Motor neuron (in vitro differentiated cells): ENCODE results near the gene OSGEP. TPM values are rescaled to one million over a fixed set of nuclear protein-coding genes. Genes with fewer than 3 reads are reported as not detected.

ENCODE experiments used
- ATAC-seq, 8 experiments: fragments of 200-7000 bp; cut with Tn5 transposase; replicated peaks in 6 of 8; 2 replicates each; pipeline ENCODE4 v1.8.0; 2021; ENCODE audit warnings: mild to moderate bottlenecking in 8 of 8, moderate library complexity in 8 of 8
- H3K27ac ChIP-seq, 2 donors: fragments of 250-450 bp; sonication (Bioruptor Pico); 2 replicates each; pipeline ENCODE4 v1.9.0; 2021; ENCODE audit warnings: antibody characterized with exemption in 2 of 2, mild to moderate bottlenecking in 2 of 2, moderate library complexity in 1 of 2
- H3K4me1 ChIP-seq, 2 donors: fragments of 250-450 bp; sonication (Bioruptor Pico); replicated peaks in 1 of 2; 2 replicates each; pipeline ENCODE4 v1.6.1; 2021; ENCODE audit warnings: antibody characterized with exemption in 2 of 2, mild to moderate bottlenecking in 2 of 2, moderate library complexity in 1 of 2
- H3K4me3 ChIP-seq, 5 donors: fragments of 250-450 bp; sonication (Bioruptor Pico); 2 replicates each; pipeline ENCODE4 v1.9.0; 2021; ENCODE audit warnings: antibody characterized with exemption in 5 of 5, mild to moderate bottlenecking in 5 of 5, moderate library complexity in 4 of 5
- WGBS, 10 experiments: fragments of 450-650 bp; shearing (Covaris generic); methylation state at CpG; one replicate each; pipeline ENCODE4 v1.0.0; 2022; 5-methylcytosine and 5-hydroxymethylcytosine counted together
- in situ Hi-C, 9 experiments: fragments of 400-800 bp; cut with MboI; loops; one replicate each; pipeline ENCODE4 v1.15.0; 2021; ENCODE audit warnings: low sequenced_read_pairs in 9 of 9, low pct_unique_long_range_greater_than_20kb in 2 of 9; ENCODE audit not compliant: unreplicated experiment in 9 of 9
- total RNA-seq, 8 experiments: library from RNA; unstranded; fragments of 300-600 nt; gene quantifications; 2 replicates each; pipeline versions ENCODE4 v1.2.3 to v1.2.4, GENCODE V29; 2022

The OSGEP gene
- total RNA-seq, 8 experiments from 2014 or later, result 16.3 to 44.4 (median 29.4) TPM

DNA sequence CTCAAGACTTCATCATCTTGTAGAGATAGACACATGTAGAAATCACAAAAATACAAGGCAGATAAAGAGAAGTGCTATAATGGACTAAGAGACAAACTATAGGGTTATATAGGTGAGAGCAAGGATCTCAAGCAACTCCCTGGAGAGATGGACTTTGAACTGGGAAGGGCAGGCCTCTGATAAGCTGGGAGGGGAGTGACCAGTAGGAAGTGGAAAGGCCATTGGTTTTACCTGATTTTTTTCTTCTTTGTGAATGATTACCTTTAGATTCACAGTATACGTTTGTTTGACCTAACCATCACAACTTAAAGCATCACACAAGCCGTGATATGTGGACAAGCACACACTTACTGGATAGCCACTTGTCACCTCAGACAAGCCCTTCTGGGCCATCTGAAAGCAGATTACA lies 36.1 kb downstream of the OSGEP start:
- ATAC-seq, result no peak
- 28 to 83% (median 61%) methylated on average over 1 to 2 of the region's 2 CpGs; no CpG with 5 or more reads in 2 of the 10 experiments for WGBS, 10 experiments
- Histone ChIP-seq H3K27ac (no peak overlapping the region), H3K4me1 (peaks cover 3 to 4% of the 10 kb centered on the region in 2 donors), H3K4me3 (no peak overlapping the region)
- in situ Hi-C loops, result no loop called here

DNA sequence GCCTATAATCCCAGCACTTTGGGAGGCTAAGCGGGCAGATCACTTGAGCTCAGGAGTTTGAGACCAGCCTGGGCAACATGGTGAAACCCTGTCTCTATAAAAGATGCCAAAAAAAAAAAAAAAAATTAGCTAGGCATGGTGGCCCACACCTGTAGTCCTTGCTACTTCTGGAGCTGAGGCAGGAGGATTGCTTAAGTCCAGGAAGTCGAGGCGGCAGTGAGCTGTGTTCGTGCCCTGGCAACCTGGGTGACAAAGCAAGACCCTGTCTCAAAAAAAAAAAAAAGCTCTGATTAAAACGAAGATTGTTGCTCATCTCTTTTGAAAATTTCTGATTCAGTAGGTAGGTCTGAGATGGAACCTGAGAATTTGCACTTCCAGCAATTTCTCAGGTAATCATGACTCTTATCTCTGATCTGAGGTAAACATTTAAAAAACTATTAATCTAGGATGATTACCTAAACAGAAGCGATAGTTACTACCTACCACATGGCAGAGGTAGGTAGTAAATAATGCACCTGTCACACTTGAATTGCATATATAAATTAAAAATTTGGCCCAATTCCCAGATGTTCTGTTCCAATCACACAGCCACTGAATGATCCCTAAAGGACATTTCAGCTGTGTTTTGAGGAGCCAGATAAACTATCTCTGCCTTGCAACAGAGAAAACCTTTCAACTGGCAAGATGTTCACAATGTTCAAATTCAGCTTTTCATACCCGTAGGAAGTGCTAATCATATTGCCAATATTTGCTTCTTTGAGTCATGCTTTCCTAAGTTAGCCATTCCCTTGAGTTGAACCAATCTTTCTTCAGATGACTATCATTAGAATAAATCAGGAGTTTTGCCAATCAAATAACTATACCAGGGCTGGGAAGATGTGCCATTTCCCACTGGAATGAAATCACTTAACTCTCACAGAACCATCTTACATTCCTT lies 37.1 kb downstream of the OSGEP start:
- peaks cover 3 to 4% of the 10 kb centered on the region in 2 donors for H3K4me1 ChIP-seq
- no peak overlapping the region for H3K27ac ChIP-seq
- H3K4me3 ChIP-seq, result no peak overlapping the region
- in situ Hi-C loops, result no loop called here
- 47 to 92% (median 81%) methylated on average over 4 to 7 of the region's 7 CpGs for WGBS, 10 experiments
- no peak for ATAC-seq

DNA sequence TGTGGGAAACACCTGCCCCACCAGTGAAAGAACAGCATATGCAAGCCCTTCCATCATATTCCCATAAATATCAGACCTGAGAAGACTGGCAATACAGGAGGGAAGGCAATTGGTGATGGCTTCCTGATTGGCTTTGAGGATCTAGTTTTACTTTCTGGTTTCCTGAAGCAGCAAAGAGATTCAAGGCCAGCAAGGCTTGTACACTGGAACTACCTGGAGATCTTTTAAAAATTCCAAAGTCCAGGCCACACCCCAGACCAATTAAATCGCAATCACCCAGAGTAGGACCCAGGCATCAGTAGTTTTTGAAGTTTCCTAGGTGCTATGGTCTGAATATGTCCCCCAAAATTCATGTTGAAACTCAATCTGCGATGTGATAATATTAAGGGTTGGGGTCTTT lies 38.4 kb downstream of the OSGEP start:
- no peak for ATAC-seq
- H3K27ac ChIP-seq, result no peak overlapping the region
- in situ Hi-C loops, result no loop called here
- H3K4me3 ChIP-seq, result no peak overlapping the region
- WGBS, 10 experiments, result 67 to 100% (median 85%) methylated on average over 1 to 2 of the region's 2 CpGs; no CpG with 5 or more reads in 3 of the 10 experiments
- peaks cover 3 to 4% of the 10 kb centered on the region in 2 donors for H3K4me1 ChIP-seq

DNA sequence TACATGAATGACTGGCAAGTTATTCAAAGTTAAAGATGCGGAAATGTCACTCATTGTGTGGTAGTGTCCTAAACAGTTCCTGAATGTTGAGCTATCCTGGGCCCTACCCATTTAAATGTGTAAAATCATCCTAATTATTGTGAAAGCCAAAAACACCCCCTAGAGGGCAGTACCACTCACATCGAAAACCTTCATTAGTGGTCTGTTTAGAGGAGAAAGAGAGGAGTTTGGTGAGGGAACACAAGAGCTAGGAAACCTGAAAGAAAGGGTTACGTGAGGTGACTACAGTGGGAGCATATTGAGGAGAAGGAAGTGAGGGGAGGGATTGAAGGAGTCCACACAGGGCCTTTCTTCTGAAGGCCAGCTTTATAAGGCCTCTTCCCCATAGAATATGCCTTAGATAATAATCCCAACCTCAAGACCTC lies 38.8 kb downstream of the OSGEP start:
- ATAC-seq, result peak in 3 of 8 experiments; percentile 5 to 9 (median 5)
- 0 to 67% (median 25%) methylated on average over 1 to 3 of the region's 3 CpGs for WGBS, 10 experiments
- in situ Hi-C loops, result no loop called here
- Histone ChIP-seq H3K4me3 (no peak overlapping the region), H3K4me1 (peaks cover 3 to 4% of the 10 kb centered on the region in 2 donors), H3K27ac (no peak overlapping the region)

DNA sequence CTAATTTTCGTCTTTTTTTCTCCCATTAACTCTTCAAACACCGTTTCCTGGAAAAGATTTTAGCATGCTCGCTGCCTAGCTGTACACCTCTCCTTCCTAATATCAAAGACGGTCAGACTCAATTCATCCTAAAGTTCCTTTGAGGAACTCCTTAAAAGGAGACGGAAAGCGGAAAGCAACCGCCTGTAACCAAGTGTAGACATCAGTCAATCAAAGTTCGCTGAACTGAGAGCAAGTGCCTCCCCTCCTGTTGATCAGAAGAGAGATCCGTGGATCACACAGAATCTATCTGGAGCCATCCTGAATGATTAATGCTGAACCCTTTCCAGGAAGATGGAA lies 40.9 kb downstream of the OSGEP start:
- in situ Hi-C loops, result no loop called here
- WGBS, 10 experiments, result 0 to 33% (median 2%) methylated on average over 1 to 7 of the region's 9 CpGs
- H3K27ac ChIP-seq, result peak overlapping the region; percentile 62 to 73

DNA sequence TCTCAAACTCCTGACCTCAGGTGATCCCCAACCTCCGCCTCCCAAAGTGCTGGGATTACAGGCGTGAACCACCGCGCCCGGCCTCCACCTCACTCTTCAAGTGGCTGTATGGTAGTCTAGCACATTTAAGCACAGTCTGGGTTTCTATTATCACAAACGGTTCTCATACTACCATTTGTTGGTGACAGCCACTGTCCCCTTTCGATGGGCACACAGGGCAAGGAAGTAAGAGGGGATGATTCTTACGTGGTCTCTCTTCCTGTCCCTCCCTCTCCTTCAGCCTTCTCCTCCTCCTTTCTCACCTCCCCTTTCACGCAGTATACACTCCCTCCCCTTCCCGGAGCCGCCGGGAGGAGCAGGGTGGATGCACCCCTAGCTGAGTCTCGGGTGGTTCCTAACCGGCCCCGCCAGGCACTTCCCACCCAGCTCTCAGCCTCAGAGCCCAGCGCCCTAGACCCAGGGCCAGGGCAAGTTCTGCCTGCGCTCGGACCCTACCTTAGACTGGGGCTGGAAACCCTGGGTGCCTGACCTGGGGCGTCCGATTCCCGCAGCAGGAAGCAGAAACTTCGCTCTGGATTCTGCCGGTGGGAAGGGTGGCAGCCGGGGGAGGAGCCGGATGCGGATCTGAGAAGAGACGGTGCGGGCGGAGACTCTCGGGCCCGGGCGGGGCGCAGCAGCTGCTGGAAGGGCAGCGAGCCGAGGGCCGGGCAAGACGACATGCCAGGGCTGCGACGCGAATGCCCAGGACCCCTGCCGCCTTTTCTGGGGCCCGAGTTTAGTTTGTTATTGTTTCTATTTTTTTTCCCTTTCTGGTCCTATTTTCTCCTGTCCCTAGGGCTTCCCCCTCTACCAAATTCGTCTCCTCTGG lies 41.5 kb downstream of the OSGEP start, which contains the start of gene TEP1:
TSS of gene TEP1 (minus strand) at position 626 of the 868 bp plus-strand sequence. CDS start 5,062 bp downstream, outside the sequence.
- 0 to 7% (median 1%) methylated on average over 3 to 17 of the region's 43 CpGs; no CpG with 5 or more reads in 2 of the 10 experiments for WGBS, 10 experiments
- Histone ChIP-seq H3K27ac (peak within 1 kb of the TSS; percentile 62 to 73), H3K4me1 (peaks cover 3 to 4% of the 10 kb centered on the region in 2 donors), H3K4me3 (peak within 1 kb of the TSS; percentile 68 to 92 (median 84))
- in situ Hi-C loops, result no loop called here
- ATAC-seq, result peak; percentile 82 to 96 (median 94)

More for the DNA sequence above, 40.9 kb downstream of the OSGEP start:
- Histone ChIP-seq H3K4me3 (peak overlapping the region; percentile 68 to 92 (median 84)), H3K4me1 (peaks cover 3 to 4% of the 10 kb centered on the region in 2 donors)
- peak in 1 of 8 experiments; percentile 2 for ATAC-seq

DNA sequence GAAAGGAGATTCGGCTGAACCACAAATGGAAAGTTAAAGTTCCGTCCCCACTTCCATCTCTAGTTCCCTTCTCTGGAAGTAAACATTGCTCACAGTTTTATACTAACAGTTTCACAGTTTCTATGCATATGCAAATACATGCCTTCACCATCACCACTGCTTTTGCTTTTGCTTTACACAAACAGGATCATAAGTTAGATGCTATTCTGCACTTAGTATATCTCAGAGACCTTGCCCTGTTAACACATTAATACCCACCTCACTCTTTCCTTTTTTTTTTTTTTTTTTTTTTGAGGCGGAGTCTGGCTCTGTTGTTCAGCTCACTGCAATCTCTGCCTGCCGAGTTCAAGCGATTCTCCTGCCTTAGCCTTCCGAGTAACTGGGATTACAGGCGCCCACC lies 42.2 kb downstream of the OSGEP start:
- ATAC-seq, result peak; percentile 8 to 20 (median 13)
- Histone ChIP-seq H3K27ac (peak overlapping the region; percentile 62 to 73), H3K4me1 (peaks cover 3 to 4% of the 10 kb centered on the region in 2 donors), H3K4me3 (peak overlapping the region; percentile 68 to 92 (median 84))
- 0 to 29% (median 10%) methylated on average over 3 to 7 of the region's 7 CpGs for WGBS, 10 experiments
- in situ Hi-C loops, result no loop called here

DNA sequence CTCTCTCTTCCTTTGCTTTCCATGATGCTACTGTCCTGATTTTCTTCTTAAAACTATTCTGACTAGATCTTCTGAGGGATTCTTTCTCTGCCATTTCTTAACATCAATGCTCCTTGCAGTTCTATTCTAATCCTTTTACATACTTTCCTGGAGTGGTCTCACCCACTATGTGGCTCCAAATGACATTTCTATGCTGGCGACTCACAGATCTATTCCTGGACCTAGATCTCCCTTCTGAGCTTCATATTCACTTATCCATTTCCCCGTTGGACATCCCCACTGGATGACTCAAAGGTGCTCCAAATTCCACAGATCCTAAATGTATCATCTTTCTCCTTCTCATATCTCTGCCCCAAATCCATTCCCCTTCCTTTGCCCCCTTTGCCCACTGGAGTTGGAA lies 45.4 kb downstream of the OSGEP start:
- Histone ChIP-seq H3K27ac (no peak overlapping the region), H3K4me3 (no peak overlapping the region), H3K4me1 (peaks cover 3 to 4% of the 10 kb centered on the region in 2 donors)
- in situ Hi-C loops, result no loop called here
- no peak for ATAC-seq
- WGBS, 10 experiments, result 0 to 100% (median 75%) methylated on average over 1 to 2 of the region's 2 CpGs; no CpG with 5 or more reads in 1 of the 10 experiments

DNA sequence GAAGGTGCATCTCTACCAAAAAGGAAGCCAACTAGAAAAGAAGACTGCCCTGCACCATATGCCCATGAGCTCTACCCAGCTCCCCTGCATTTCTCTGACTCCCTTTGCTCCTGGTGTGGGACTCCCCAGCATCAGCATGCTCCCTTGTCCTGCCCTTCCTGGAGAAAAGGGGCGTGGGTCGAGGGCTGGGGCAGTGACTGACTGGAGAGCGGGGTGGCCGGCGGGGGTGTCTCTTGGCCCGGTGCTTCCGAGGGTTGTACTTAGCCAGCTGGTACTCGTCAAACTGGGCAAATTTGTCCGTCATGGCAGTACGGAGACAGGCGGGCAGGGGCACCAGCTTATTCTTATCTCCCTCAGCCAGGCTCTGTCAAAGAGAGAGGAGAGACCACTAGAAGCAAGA lies 51.1 kb downstream of the OSGEP start:
- Histone ChIP-seq H3K4me3 (no peak overlapping the region), H3K27ac (no peak overlapping the region), H3K4me1 (no peaks in the 10 kb centered on the region)
- in situ Hi-C loops, result no loop called here
- no peak for ATAC-seq
- 80 to 100% (median 100%) methylated on average over 1 to 6 of the region's 11 CpGs; no CpG with 5 or more reads in 6 of the 10 experiments for WGBS, 10 experiments

DNA sequence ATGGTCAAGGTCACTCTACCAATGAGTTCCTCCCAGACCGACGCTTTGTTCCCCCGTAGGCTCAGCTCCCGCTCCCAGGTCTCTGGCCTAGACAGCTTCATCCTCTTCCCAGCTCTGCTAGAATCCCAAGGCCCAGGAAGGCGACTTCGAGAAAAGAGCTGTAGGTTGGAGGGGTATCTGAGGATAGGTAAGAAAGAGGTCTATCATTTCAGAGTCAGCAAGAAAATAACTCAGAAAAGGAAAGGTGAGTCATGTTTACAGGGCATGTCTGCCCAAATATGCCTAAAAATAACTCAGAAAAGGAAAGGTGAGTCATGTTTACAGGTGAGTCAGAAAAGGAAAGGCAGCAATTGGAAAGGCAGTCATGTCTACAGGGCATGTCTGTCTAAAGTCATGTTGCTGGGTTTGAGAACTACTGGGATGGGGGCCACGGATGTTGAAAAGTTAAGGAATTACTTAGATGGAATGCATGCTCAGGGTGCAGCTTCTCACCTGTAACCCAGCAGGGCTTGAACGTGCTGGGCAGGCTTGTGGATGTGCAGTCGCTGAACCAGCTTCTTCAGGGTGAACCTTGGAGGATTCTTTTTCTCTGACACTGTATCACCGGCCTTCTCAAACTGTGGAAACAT lies 53.5 kb downstream of the OSGEP start:
- no peak overlapping the region for H3K27ac ChIP-seq
- in situ Hi-C loops, result no loop called here
- H3K4me1 ChIP-seq, result no peaks in the 10 kb centered on the region
- ATAC-seq, result no peak
- 64 to 100% (median 94%) methylated on average over 1 to 5 of the region's 10 CpGs for WGBS, 10 experiments
- no peak overlapping the region for H3K4me3 ChIP-seq

DNA sequence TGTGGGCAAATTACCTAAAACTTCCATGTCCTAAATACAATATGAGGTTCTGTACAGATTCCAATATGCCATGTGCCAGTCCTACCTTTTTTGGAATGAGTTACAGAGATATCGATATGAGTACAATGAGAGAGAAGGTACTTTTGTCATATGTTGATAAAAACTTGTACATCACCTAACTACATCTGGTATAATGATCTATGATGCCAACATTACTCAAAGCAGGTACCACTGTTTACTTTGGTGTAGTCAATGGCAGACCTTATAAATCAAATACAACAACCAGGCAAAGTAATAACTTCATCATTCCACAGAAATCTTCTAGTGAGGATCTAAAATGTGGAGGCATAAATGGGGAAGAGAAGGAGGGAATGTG lies 54.0 kb downstream of the OSGEP start:
- no peaks in the 10 kb centered on the region for H3K4me1 ChIP-seq
- no peak overlapping the region for H3K27ac ChIP-seq
- in situ Hi-C loops, result no loop called here
- ATAC-seq, result no peak
- no peak overlapping the region for H3K4me3 ChIP-seq
- WGBS, 10 experiments, result 86 to 100% (median 100%) methylated on average over 1 of the region's 1 CpG; no CpG with 5 or more reads in 3 of the 10 experiments

DNA sequence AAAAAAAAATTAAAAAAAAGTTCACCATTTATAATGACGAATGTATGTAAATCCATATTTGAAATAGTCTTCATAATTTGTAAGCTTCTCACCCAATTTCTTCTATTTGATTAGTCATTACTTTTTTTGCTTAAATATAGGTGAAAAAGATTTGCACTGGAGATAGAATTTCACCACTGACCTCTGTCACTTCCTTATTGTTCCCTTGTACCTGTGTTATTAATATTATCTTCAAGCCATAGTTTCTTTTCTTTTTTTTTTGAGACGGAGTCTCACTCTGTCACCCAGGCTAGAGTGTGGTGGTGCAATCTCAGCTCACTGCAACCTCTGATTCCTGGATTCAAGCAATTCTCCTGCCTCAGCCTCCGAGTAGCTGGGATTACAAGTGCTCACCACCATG lies 57.1 kb downstream of the OSGEP start:
- Histone ChIP-seq H3K4me3 (no peak overlapping the region), H3K4me1 (no peaks in the 10 kb centered on the region), H3K27ac (no peak overlapping the region)
- no peak for ATAC-seq
- WGBS, 10 experiments, result 67 to 100% (median 95%) methylated on average over 1 to 3 of the region's 3 CpGs
- in situ Hi-C loops, result no loop called here
